Nephron (organoid): Measurements from ENCODE around the gene KIF20B.
"Not testable (repeated sequence)": the region's sequence is repeated elsewhere in the genome, so short reads cannot be mapped to it uniquely, and the experiment has no call there.

Source experiments
- H3K27ac Mint-ChIP-seq, 3 experiments: 2 replicates each; pipeline ENCODE4 v1.8.0; 2020; ENCODE audit warnings: mixed read lengths in 3 of 3, mild to moderate bottlenecking in 2 of 3, moderate library complexity in 1 of 3
- H3K27me3 Mint-ChIP-seq: 2 replicates; pipeline ENCODE4 v1.8.0; 2021; ENCODE audit warnings: low read depth, mild to moderate bottlenecking, moderate library complexity, mixed read lengths
- H3K36me3 Mint-ChIP-seq: 2 replicates; pipeline ENCODE4 v1.8.0; 2020; ENCODE audit warnings: low read depth, mixed read lengths
- H3K4me1 Mint-ChIP-seq: 2 replicates; pipeline ENCODE4 v1.8.0; 2020; ENCODE audit warnings: mixed read lengths
- H3K4me3 Mint-ChIP-seq, 3 experiments: 2 replicates each; pipeline ENCODE4 v1.8.0; 2020; ENCODE audit warnings: mild to moderate bottlenecking in 3 of 3, mixed read lengths in 3 of 3, moderate library complexity in 2 of 3
- H3K9me3 Mint-ChIP-seq: 2 replicates; pipeline ENCODE4 v1.8.0; 2020; ENCODE audit warnings: mixed read lengths
- TF ChIP-seq, protein P1 (sequence below), 3 experiments: fragments of 200-600 bp; sonication (generic); IDR thresholded peaks; one replicate each; pipeline ENCODE4 v1.5.0; 2021; ENCODE audit warnings: antibody characterized with exemption in 3 of 3; ENCODE audit not compliant: unreplicated experiment in 3 of 3

KIF20B gene

GRCh38 chr10:89755374-89755773 is 54.0 kb downstream of the KIF20B start:
- TF ChIP-seq, protein P1, sequence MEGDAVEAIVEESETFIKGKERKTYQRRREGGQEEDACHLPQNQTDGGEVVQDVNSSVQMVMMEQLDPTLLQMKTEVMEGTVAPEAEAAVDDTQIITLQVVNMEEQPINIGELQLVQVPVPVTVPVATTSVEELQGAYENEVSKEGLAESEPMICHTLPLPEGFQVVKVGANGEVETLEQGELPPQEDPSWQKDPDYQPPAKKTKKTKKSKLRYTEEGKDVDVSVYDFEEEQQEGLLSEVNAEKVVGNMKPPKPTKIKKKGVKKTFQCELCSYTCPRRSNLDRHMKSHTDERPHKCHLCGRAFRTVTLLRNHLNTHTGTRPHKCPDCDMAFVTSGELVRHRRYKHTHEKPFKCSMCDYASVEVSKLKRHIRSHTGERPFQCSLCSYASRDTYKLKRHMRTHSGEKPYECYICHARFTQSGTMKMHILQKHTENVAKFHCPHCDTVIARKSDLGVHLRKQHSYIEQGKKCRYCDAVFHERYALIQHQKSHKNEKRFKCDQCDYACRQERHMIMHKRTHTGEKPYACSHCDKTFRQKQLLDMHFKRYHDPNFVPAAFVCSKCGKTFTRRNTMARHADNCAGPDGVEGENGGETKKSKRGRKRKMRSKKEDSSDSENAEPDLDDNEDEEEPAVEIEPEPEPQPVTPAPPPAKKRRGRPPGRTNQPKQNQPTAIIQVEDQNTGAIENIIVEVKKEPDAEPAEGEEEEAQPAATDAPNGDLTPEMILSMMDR (IDR thresholded peaks at IDR 0.05; ENCODE audit: unreplicated experiment in 3 of 3) = no peak
- H3K9me3 Mint-ChIP-seq = no peaks in the 10 kb centered on the region
- H3K4me3 Mint-ChIP-seq = no peak overlapping the region
- H3K27me3 Mint-ChIP-seq = no peaks in the 10 kb centered on the region
- H3K36me3 Mint-ChIP-seq = peaks cover 10% of the 10 kb centered on the region
- H3K4me1 Mint-ChIP-seq = no peaks in the 10 kb centered on the region
- no peak overlapping the region for H3K27ac Mint-ChIP-seq

- no peak overlapping the region for H3K27ac Mint-ChIP-seq
- H3K9me3 Mint-ChIP-seq = no peaks in the 10 kb centered on the region
- no peaks in the 10 kb centered on the region for H3K27me3 Mint-ChIP-seq
- H3K36me3 Mint-ChIP-seq = peaks cover 34% of the 10 kb centered on the region
- TF ChIP-seq, protein P1 (IDR thresholded peaks at IDR 0.05; ENCODE audit: unreplicated experiment in 3 of 3) = no peak
- H3K4me1 Mint-ChIP-seq = no peaks in the 10 kb centered on the region
- H3K4me3 Mint-ChIP-seq = no peak overlapping the region
Observed at GRCh38 chr10:89759531-89759930, 58.1 kb downstream of the KIF20B start.

GRCh38 chr10:89763671-89764070 is 62.3 kb downstream of the KIF20B start:
- H3K9me3 Mint-ChIP-seq, H3K4me3 Mint-ChIP-seq, H3K27me3 Mint-ChIP-seq, H3K4me1 Mint-ChIP-seq, H3K27ac Mint-ChIP-seq: not testable (repeated sequence)
- peaks cover 64% of the 10 kb centered on the region for H3K36me3 Mint-ChIP-seq

GRCh38 chr10:89771684-89772083 is 70.3 kb downstream of the KIF20B start:
- H3K36me3 Mint-ChIP-seq = peaks cover 64% of the 10 kb centered on the region
- peaks cover 12% of the 10 kb centered on the region for H3K9me3 Mint-ChIP-seq
- H3K27ac Mint-ChIP-seq = no peak overlapping the region
- H3K4me3 Mint-ChIP-seq = no peak overlapping the region
- H3K27me3 Mint-ChIP-seq = no peaks in the 10 kb centered on the region
- no peaks in the 10 kb centered on the region for H3K4me1 Mint-ChIP-seq
- TF ChIP-seq, protein P1 (IDR thresholded peaks at IDR 0.05; ENCODE audit: unreplicated experiment in 3 of 3) = no peak

DNA sequence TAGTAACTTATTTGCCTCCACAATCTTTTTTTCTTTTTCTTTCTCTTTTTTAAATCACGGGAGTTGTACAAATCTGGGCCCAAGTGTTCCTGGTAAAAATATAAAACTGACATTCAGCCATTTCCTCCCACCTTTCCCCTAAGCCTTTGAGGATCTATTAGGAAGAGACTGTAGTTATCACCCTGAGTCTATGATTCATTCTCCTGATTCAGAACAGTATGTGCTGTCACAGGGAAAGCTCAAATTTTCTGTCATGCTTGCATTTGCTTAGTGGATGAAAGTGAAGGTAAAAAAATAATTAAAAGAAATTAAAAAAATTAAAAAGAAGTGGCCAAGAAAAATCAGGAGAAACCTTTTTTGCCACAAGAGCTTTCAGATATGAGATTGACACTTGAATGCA is 71.7 kb downstream of the KIF20B start:
- no peak overlapping the region for H3K4me3 Mint-ChIP-seq
- no peak overlapping the region for H3K27ac Mint-ChIP-seq
- peaks cover 65% of the 10 kb centered on the region for H3K36me3 Mint-ChIP-seq
- no peaks in the 10 kb centered on the region for H3K27me3 Mint-ChIP-seq
- TF ChIP-seq, protein P1 (IDR thresholded peaks at IDR 0.05; ENCODE audit: unreplicated experiment in 3 of 3) = no peak
- H3K4me1 Mint-ChIP-seq = no peaks in the 10 kb centered on the region
- peaks cover 12% of the 10 kb centered on the region for H3K9me3 Mint-ChIP-seq

DNA sequence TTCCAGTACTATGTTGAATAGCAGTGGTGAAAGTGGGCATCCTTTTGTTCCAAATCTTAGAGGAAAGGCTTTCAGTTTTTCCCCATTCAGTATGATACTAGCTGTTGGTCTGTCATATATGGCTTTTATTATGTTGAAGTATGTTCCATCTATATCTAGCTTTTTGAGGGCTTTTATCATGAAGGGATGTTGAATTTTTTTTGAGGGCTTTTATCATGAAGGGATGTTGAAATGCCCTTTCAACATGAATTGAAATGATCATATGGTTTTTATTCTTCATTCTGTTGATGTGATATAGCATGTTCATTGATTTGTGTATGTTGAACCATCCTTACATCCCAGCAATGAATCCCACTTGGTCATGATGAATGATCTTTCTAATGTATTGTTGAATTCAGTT is 75.3 kb downstream of the KIF20B start:
- H3K4me1 Mint-ChIP-seq = no peaks in the 10 kb centered on the region
- no peak overlapping the region for H3K4me3 Mint-ChIP-seq
- H3K36me3 Mint-ChIP-seq = peaks cover 56% of the 10 kb centered on the region
- H3K27ac Mint-ChIP-seq = no peak overlapping the region
- TF ChIP-seq, protein P1 (IDR thresholded peaks at IDR 0.05; ENCODE audit: unreplicated experiment in 3 of 3) = no peak
- H3K27me3 Mint-ChIP-seq = no peaks in the 10 kb centered on the region
- peaks cover 12% of the 10 kb centered on the region for H3K9me3 Mint-ChIP-seq
